ENCODE data around the gene NYNRIN. TPM values are rescaled to one million over a fixed set of nuclear protein-coding genes. Genes with fewer than 3 reads are reported as not detected.

The NYNRIN gene
- total and polyA plus RNA-seq, 2 experiments from 2014 or later = 3.1 to 20.0 TPM

- H3K9me2 ChIP-seq (ENCODE audit: insufficient read depth) = no peaks in the 10 kb centered on the region
- no peak overlapping the region for H3K27ac ChIP-seq (ENCODE audit: low read depth)
- H3K79me2 ChIP-seq (replicated peaks; ENCODE audit: insufficient read depth) = no peaks in the 10 kb centered on the region
- DNase-seq (ENCODE audit: low spot score) (no peak), ATAC-seq (no peak)
- no peak overlapping the region for H3K4me2 ChIP-seq
- H3K4me3 ChIP-seq = no peak overlapping the region
- Mint-ChIP-seq H3K4me3 (no peak overlapping the region), H3K36me3 (ENCODE audit: low read depth) (peaks cover 5% of the 10 kb centered on the region; the same call in 1 of the 3 replicates), H3K4me1 (peaks cover 2% of the 10 kb centered on the region; the same call in 1 of the 3 replicates), H3K27ac (no peak overlapping the region), H3K9me3 (peaks cover 2% of the 10 kb centered on the region; the same call in 1 of the 3 replicates), H3K27me3 (ENCODE audit: insufficient read depth, low read depth, poor library complexity) (peaks cover 11% of the 10 kb centered on the region)
- H3K27me3 ChIP-seq (ENCODE audit: insufficient read depth) = peaks cover 11% of the 10 kb centered on the region
- H3K36me3 ChIP-seq (ENCODE audit: insufficient read depth) = no peaks in the 10 kb centered on the region
- TF ChIP-seq REST (IDR thresholded peaks at IDR 0.05; ENCODE audit: unreplicated experiment) (no peak), EZH2 (IDR thresholded peaks at IDR 0.05; ENCODE audit: low read depth, unreplicated experiment) (no peak), CTCF (conservative IDR thresholded peaks at IDR 0.05; ENCODE audit: low read depth in 2 of 2) (no peak), ZNF114 (CRISPR knock-in tag; IDR thresholded peaks at IDR 0.05) (no peak), EZH2phosphoT487 (IDR thresholded peaks at IDR 0.05; ENCODE audit: unreplicated experiment) (no peak), ZNF462 (CRISPR knock-in tag; IDR thresholded peaks at IDR 0.05) (no peak)
- no peak overlapping the region for H2AFZ ChIP-seq
- no peaks in the 10 kb centered on the region for H3K4me1 ChIP-seq (ENCODE audit: insufficient read depth)
- no peaks in the 10 kb centered on the region for H3F3A ChIP-seq (replicated peaks; ENCODE audit: low read depth)
- no peaks in the 10 kb centered on the region for H4K20me1 ChIP-seq (replicated peaks; ENCODE audit: insufficient read depth)
Measured at GRCh38 chr14:24416254-24416931, 17.6 kb downstream of the NYNRIN start.

Data from GM23338 (cell line).